ENCODE data around the gene FCAR.
"Not testable (repeated sequence)": the region's sequence is repeated elsewhere in the genome, so short reads cannot be mapped to it uniquely, and the experiment has no call there.

DNA sequence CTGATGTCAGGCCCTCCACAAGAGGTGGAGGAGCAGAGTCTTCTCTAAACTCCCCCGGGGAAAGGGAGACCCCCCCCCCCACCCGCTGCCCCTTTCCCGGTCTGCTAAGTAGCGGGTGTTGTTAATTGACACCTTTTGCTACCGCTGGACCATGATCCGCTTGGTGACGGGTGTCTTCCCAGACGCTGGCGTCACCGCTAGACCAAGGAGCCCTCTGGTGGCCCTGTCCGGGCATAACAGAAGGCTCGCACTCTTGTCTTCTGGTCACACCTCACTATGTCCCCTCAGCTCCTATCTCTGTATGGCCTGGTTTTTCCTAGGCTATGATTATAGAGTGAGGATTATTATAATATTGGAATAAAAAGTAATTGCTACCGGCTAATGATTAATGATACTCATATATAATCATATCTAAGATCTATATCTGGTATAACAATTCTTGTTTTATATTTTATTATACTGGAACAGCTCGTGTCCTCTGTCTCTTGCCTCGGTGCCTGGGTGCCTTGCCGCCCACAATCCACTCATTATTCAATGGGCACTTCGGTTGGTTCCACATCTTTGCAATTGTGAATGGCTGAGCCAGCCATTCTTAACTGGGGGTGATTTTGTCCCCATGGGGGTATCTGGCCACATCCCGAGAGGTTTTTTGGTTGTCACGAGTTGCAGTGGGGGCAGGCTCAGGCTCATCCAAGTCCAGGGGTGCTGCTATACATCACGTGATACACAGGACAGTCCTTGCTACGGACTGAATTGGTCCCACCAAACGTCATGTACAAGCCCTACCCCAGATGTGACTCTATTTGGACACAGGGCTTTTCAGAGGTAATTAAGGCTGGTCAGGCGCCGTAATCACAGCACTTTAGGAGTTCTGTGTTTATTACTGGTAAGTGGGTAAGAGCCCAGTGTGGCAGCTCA, 45.9 kb downstream of the FCAR start:
- TF ChIP-seq YY1 (IDR thresholded peaks at IDR 0.05; ENCODE audit: insufficient read depth, insufficient read length); ZNF274 (IDR thresholded peaks at IDR 0.05; ENCODE audit: low read depth, low read length): not testable (repeated sequence)

Data from NT2/D1 (cell line).